HEK293T (cell line): Measurements from ENCODE around the gene TRIP4.

Experiments used
- FOXK2 ChIP-seq: fragments of 450-650 bp; IDR thresholded peaks from 2 replicates; pipeline ENCODE4 v1.6.1; 2016; ENCODE audit warnings: mild to moderate bottlenecking
- ZNF384 ChIP-seq: fragments of 450-650 bp; IDR thresholded peaks from 2 replicates; pipeline ENCODE4 v1.6.1; 2016

- TF ChIP-seq FOXK2 (no peak), ZNF384 (no peak)
Observed at GRCh38 chr15:64429448-64429847, 41.8 kb downstream of the TRIP4 start.
